SK-N-SH treated with all-trans-retinoic acid at 6 μM for 48 hours (cell line): Measurements from ENCODE around the gene PIEZO1.

ENCODE experiments used
- ZNF565 ChIP-seq: fragments of 450-650 bp; formaldehyde crosslinking; conservative IDR thresholded peaks from 2 replicates; pipeline ENCODE4 v1.5.0; 2020; ENCODE audit warnings: low read depth, mild to moderate bottlenecking, moderate library complexity
- TF ChIP-seq, protein P1 (sequence below): fragments of 250-450 bp; sonication (Bioruptor Pico); IDR thresholded peaks from 2 replicates; pipeline ENCODE4 v1.8.0; 2020; ENCODE audit warnings: mild to moderate bottlenecking, moderate library complexity, borderline replicate concordance

DNA sequence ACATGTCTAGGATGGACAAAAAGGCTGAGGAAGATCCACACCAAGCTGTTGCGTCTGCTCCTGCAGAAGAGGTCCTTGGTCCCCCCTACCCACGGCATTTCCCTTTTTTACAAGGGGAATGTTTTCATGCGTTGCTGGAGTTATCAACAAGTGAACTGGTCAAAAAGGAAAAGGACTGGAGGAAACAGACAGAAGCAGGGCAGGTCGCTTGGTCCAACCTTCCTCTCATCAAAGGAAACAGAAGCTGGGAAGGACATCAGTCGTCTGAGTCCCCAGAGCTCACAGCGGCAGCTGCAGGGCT is 26.1 kb downstream of the PIEZO1 start:
- TF ChIP-seq, protein P1, sequence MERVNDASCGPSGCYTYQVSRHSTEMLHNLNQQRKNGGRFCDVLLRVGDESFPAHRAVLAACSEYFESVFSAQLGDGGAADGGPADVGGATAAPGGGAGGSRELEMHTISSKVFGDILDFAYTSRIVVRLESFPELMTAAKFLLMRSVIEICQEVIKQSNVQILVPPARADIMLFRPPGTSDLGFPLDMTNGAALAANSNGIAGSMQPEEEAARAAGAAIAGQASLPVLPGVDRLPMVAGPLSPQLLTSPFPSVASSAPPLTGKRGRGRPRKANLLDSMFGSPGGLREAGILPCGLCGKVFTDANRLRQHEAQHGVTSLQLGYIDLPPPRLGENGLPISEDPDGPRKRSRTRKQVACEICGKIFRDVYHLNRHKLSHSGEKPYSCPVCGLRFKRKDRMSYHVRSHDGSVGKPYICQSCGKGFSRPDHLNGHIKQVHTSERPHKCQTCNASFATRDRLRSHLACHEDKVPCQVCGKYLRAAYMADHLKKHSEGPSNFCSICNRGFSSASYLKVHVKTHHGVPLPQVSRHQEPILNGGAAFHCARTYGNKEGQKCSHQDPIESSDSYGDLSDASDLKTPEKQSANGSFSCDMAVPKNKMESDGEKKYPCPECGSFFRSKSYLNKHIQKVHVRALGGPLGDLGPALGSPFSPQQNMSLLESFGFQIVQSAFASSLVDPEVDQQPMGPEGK (CRISPR knock-in tag) = no peak
- TF ChIP-seq ZNF565 (CRISPR knock-in tag) = no peak
